Activated effector memory CD4-positive, alpha-beta T cell treated with anti-CD3 and anti-CD28 coated beads, Interleukin-2, amount 50 U/mL, for 16 hours (primary cell): ENCODE measurements around the gene TPGS1.

ENCODE experiments used
- DNase-seq: peaks from one replicate; pipeline ENCODE4 v3.0.0-alpha.2; 2020

Gene TPGS1

DNA sequence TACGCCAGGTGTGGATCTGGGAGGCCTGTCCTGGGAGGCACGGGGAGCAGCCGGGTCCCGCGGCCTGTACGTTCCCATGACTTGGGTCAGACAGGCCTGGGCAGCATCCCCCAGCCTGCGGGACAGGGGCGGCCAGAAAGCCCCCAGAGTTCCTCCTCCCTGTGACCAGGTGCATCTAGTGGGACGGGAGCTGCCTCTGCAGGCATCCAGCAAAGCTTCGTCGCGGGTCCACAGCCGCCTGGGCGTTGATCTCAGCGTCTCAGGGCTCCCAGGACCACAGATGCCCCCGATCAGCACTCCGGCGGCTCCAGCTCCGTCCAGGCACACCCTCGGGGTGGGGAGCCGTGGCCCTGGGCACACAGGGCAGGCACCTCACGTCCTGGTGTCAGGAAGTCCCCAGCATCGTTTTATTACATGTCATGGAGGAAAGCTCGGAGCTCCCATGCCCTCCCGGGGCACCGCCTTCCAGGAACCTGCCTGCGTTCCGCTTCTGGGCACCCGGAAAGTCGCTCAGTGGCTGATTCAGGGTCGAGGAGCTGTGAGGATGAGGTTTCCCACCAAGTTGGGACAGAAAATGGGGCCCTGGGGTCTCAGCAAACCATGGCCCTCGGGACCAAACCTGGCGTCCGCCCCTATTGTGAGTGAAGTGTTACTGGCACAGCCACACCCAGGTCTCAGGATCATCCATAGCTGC is 35.0 kb downstream of the TPGS1 start:
- no peak for DNase-seq

- DNase-seq, result peak; percentile 89
Measured at GRCh38 chr19:543910-544608, 36.8 kb downstream of the TPGS1 start, which contains the start of gene GZMM. Gene GZMM (plus strand): TSS chr19:544053. CDS start chr19:544072, 19 bp downstream.

- DNase-seq, result no peak
Measured at GRCh38 chr19:547117-547516, 39.8 kb downstream of the TPGS1 start.

DNA sequence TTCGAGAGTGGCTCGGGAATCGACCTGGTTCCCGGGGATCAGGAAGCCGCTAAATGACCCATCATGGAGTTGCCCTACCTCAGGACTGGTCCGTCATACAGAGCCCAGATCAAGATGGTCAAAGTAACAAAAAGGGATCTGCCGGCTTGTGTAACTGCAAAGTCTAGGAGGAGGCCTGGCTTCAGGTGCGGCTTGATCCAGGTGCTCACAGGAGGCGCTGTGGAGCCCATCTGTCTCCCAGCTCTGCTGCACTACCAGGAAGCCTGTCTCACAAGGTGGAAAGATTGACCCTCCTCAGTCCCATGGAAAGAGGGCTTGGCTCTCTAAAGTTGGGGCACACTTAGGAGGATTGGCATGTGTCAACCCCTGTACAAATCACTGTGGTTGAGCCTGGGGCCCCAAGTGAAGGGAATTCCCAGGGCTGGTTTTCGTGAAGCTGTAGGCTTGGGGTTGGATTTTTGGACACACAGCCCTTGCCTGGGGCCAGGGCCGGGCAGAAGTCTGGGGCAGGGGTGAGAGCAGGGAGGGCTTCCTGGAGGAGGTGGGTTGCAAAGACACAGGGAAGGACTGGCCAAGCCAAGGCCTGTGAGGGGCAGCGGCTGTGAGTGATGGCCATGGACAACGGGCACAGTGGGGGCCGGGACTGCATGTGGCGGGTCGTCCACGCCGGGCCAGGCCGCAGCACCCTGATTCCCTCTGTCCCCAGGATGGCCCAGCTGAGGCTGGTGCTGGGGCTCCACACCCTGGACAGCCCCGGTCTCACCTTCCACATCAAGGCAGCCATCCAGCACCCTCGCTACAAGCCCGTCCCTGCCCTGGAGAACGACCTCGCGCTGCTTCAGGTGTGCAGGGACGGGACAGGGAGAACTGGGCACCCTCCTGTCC is 40.8 kb downstream of the TPGS1 start:
- no peak for DNase-seq

- no peak for DNase-seq
Measured at GRCh38 chr19:548886-549830, 41.9 kb downstream of the TPGS1 start.

DNA sequence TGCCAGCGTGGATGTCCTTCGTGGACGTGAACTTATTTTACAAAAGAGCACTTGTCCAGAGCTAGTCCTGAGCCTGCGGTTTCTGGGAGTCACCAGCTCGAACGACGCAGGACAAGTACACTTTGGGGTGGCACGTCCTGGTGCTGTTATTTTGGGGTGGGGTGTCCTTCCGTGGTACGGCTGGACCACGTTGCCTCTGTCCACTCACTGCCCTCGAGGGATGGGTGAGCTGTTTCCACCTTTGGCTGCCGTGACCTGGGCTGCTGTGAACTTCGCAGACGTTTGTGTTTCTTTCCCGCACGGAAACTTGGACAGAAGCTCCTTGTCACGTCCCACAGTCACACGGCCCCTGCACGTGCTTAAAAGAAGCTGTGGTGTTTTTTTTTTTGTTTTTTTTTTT is 47.5 kb downstream of the TPGS1 start:
- no peak for DNase-seq

GRCh38 chr19:555474-555808 is 48.1 kb downstream of the TPGS1 start:
- no peak for DNase-seq

GRCh38 chr19:556611-557382 is 49.5 kb downstream of the TPGS1 start:
- DNase-seq, result no peak

DNA sequence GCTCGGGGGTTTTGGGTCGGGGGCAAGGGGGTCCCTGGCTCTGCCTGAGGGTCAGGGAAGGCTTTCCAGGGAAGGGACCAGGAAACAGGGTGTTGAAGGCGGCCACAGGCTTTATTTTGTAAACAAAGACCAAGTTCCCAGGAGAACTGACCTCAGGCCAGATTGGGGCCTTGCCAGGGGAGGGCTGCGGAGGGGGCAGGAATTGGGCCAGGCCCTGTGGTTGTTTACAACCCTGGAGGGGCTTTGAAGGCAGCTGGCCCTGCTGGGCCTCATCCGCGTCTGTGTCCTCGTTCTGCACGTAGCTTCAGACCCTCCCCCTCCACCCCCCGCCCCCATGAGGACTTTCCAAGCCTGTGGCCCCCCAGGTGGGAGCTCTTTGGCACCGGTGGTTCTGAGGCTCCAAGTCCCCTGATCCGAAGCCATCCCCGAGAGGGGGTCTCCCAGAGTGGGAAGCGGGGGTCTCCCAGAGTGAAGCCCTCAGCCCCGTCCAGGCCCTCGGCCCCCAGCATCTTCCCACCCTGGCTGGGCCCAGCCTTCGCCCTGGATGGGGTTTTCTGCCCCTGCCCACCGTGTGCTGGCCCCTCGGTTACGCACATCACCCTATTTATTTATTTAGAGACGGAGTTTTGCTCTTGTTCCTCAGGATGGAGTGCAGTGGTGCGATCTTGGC is 51.6 kb downstream of the TPGS1 start:
- no peak for DNase-seq

GRCh38 chr19:560121-560520 is 52.8 kb downstream of the TPGS1 start:
- no peak for DNase-seq

- no peak for DNase-seq
Measured at GRCh38 chr19:566403-566802, 59.1 kb downstream of the TPGS1 start.

- DNase-seq, result no peak
Measured at GRCh38 chr19:566844-567243, 59.5 kb downstream of the TPGS1 start.

DNA sequence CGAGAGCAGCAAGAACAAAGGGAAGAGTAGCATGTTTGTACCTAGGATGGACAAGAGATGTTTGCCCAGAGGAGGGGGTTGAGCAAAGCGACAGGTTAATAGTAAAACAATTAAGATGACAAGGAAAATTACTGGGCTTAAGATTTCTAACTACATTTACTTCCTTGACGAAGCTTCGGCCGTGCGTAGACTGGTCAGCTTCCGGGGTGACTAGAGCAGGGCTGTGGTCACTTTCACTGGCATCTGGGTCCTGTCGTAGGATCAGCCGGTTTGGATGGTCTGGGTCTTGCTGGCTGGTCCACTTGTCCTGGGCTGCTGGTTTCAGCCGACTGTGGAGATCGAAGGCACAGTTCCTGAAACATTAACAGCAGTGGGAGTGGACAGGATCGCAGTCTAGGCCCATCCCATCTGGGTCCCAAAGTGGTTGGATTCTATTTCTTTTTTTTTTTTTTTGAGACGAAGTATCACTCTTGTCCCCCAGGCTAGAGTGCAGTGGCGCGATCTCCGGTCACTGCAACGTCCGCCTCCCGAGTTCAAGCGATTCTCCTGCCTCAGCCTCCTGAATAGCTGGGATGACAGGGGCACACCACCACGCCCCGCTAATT is 60.1 kb downstream of the TPGS1 start:
- DNase-seq, result no peak
